GM10248 (cell line): Measurements from ENCODE around the gene RCAN3.

Source experiments
- CTCF ChIA-PET: fragments of 300-600 bp; sonication (Branson Sonifier 250); formaldehyde crosslinking; extraction: SDS; loops from one replicate; lab custom pipeline; 2021; ENCODE audit warnings: antibody characterized with exemption; lab: Yijun Ruan, JAX
- POLR2A ChIA-PET: fragments of 350-650 bp; sonication (Branson Sonifier 250); formaldehyde crosslinking; extraction: SDS; loops from one replicate; lab custom pipeline; 2020; ENCODE audit warnings: antibody characterized with exemption; lab: Yijun Ruan, JAX
- DNase-seq: peaks from one replicate; pipeline ENCODE4 v3.0.0; 2012; ENCODE audit errors: extremely low spot score
- CTCF ChIP-seq: IDR thresholded peaks from 2 replicates; pipeline ENCODE4 v1.5.1; 2012; ENCODE audit warnings: mild to moderate bottlenecking, low read depth; ENCODE audit errors: extremely low read depth, missing control alignments, control extremely low read depth

RCAN3 gene

GRCh38 chr1:24474193-24474592 lies 28.4 kb upstream of the RCAN3 start:
- TF ChIP-seq CTCF, result no peak
- ChIA-PET CTCF (interaction anchor here (1.3 to 3.2 kb wide), 3 partner anchors 15 to 81 kb away, joined by 3 to 10 read pairs (median 5); partner anchors contain the start of gene NIPAL3), POLR2A (no interaction called here)
- no peak for DNase-seq

GRCh38 chr1:24475700-24476099 lies 26.9 kb upstream of the RCAN3 start:
- CTCF ChIA-PET, result interaction anchor here (2.0 to 3.2 kb wide), 2 partner anchors 11 to 16 kb away, joined by 6 to 10 read pairs; no protein-coding TSS in a partner anchor

GRCh38 chr1:24476571-24476970 lies 26.1 kb upstream of the RCAN3 start:
- DNase-seq, result no peak
- CTCF ChIA-PET, result interaction anchor here (1.2 to 3.2 kb wide), 5 partner anchors 10 to 111 kb away, joined by 3 to 10 read pairs (median 3); no protein-coding TSS in a partner anchor
- TF ChIP-seq CTCF, result no peak
- POLR2A ChIA-PET, result interaction anchor here (0.7 kb wide), 1 partner anchor 739 kb away, joined by 6 read pairs; no protein-coding TSS in a partner anchor

More at GRCh38 chr1:24475700-24476099, 26.9 kb upstream of the RCAN3 start:
- DNase-seq, result no peak
- POLR2A ChIA-PET, result interaction anchor here (0.7 kb wide), 1 partner anchor 740 kb away, joined by 6 read pairs; no protein-coding TSS in a partner anchor
- no peak for TF ChIP-seq CTCF

- DNase-seq, result no peak
- TF ChIP-seq CTCF, result no peak
- ChIA-PET POLR2A (no interaction called here), CTCF (interaction anchor here (1.1 to 3.2 kb wide), 6 partner anchors 9 to 110 kb away, joined by 3 to 10 read pairs (median 3); partner anchors contain the start of gene STPG1)
Observed at GRCh38 chr1:24477309-24477708, 25.3 kb upstream of the RCAN3 start.

GRCh38 chr1:24481101-24481500 lies 21.5 kb upstream of the RCAN3 start:
- POLR2A ChIA-PET, result interaction anchor here (0.7 kb wide), 1 partner anchor 66 kb away, joined by 3 read pairs; the partner anchor contains the start of gene NIPAL3
- peak; percentile 79 for DNase-seq
- no peak for TF ChIP-seq CTCF
- CTCF ChIA-PET, result interaction anchor here (0.7 to 1.9 kb wide), 9 partner anchors 10 to 291 kb away, joined by 3 to 8 read pairs (median 3); partner anchors contain the start of gene NIPAL3

- ChIA-PET POLR2A (interaction anchor here (0.6 to 0.7 kb wide), 2 partner anchors 67 to 247 kb away, joined by 3 read pairs; partner anchors contain the start of gene NIPAL3), CTCF (interaction anchor here (0.7 to 1.9 kb wide), 6 partner anchors 11 to 292 kb away, joined by 3 to 8 read pairs (median 4); partner anchors contain the start of gene NIPAL3)
- TF ChIP-seq CTCF, result no peak
- DNase-seq, result no peak
Observed at GRCh38 chr1:24481843-24482610, 20.6 kb upstream of the RCAN3 start.
